Measurements from ENCODE around the gene ARL5C.

Gene ARL5C

GRCh38 chr17:39107973-39108372 lies 58.0 kb downstream of the ARL5C start:
- no peak for DNase-seq (ENCODE audit: low read depth in 2 of 2)

DNA sequence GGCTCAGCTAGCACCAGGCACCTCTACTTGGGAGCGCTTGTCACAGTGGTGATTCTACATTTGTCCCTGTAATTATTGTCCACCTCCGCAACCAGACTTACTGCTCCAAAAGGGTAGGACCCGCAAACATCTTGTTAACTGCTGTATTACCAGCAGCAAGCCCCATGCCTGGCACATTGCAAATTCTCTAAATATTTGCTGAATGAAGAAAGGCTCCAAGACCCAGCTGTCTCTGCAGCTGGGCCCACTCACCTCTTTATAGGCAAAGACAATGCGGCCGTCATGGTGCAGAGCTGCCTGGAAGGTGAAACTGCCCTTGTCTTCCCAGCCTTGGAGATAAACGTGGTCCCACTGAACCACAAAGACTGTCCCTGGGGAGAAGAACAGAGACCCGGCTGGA lies 58.8 kb downstream of the ARL5C start:
- no peak for DNase-seq (ENCODE audit: low read depth in 2 of 2)

Data from activated CD4-positive, alpha-beta T cell treated with anti-CD3 and anti-CD28 coated beads for 24 hours (primary cell).